Ammon's horn (tissue), 1 donor: ENCODE results near the gene PAX1.

Experiments
- DNase-seq: peaks from one replicate; pipeline ENCODE4 v3.0.0-alpha.2; 2016; ENCODE audit warnings: low spot score

PAX1 gene

DNA sequence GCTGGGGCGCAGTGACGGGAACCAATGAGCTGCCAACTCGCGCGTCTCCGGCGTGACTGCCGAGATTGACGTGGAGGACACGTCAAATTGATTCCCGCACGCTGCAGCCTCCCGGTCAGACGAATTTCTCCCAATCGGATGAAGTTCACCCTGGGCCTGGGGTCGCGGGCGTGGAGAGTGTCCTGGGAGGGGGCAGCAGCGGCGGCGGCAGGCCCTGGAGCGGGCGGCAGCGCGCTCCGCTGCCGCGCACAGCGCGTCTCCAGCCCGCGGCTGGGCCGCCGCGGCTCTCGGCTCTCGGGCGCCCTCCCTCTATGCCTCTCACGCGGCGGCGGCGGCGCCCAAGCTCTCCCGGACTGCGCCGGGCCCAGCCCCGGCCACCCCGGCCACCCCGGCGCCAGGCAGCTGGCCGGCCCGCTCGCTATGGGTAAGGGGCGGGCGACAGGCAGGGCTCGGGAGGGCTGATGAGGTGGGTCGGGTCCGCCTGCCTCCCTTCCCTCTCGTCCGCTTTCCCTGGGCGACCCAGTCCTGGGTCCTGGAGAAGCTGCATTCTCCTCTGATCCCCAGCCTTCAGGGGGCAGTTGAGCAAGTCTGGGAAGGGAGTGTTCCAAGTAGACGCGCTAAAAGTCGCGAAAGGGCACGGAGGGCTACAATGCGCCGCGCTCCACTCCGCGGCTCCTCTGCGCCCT lies at the start of gene PAX1:
TSS of gene PAX1 (plus strand) at position 90 of the 686 bp plus-strand sequence. CDS start at position 139, 49 bp downstream.
- no peak for DNase-seq

DNA sequence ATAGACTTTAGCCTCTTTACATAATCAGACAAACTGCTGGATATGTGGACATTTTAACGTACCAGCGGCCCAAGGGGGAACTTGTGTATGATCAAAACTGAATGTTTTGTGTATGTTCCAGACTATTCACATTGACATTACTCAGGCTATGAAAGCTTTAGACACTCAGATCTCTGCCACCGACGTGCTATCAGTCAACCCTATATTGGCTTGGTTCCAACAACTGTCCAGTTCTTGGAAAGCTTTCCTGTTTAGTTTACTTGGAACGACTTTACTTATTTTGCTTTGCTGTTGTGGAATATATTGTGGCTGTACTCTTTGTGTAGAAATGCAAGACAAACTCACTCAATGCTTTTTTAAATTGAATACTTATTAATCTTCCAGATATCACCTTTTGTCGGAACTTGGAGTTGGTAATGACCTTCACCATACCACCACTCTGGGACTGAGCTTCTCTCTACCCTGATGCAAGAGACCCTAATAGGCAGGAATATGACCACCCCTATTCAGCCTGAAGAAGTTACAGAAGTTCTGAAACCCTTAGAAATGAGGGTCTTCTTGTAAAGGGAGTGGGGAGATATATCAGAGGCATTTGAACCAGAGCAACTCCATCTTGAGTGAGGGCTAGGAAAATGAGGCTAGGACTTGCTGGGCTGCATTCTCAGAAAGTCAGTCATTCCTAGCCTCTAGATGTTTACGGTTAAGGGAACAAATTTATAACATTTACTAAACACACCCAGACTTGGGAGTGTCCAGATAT lies 49.0 kb upstream of the PAX1 start:
- no peak for DNase-seq

DNA sequence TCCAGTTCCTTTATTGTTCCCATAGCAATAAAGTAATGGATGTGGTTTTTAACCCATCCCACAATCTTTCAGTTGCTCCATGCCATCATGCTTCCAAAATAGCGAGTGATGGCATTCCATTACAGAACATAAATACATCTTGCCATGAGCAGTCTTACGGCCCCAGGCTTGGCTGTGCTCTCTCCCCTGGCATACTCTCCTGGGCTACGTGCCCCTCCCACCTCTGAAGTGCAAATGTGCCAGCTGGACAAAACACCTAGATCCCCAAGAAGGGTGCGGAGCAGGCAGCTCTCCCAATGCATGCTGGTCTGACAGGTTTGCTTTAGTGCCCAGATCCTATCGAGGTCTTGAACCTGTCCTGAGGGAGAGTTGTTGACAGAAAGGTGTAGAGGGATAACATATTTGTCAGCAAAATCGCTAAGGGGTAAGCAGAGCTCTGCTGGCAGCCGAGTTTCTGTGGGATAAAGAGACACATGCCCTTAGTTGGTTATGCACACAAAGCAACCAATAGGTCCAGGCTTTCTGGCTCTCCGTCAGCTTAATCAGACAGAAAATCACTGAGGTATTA lies 43.9 kb upstream of the PAX1 start:
- DNase-seq: no peak

DNA sequence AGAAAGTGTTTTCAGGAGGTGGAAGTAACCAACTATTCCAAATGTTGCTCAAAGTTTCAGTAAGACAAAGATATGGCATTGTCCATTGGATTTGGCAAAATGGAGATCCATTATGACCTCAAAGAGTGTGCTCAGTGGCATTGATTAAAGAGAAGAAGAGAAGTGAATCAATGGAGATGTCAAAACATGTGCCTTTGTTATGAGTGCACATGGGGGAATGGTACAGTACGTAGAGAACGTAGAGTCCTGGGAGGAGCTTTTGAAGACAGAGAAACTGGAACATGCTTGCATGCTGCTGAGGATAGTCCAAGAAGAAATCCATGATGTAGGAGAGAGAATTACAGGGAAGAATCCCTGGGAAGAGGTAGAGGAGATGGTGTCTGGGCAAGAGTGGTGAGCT lies 42.0 kb upstream of the PAX1 start:
- DNase-seq: no peak

DNA sequence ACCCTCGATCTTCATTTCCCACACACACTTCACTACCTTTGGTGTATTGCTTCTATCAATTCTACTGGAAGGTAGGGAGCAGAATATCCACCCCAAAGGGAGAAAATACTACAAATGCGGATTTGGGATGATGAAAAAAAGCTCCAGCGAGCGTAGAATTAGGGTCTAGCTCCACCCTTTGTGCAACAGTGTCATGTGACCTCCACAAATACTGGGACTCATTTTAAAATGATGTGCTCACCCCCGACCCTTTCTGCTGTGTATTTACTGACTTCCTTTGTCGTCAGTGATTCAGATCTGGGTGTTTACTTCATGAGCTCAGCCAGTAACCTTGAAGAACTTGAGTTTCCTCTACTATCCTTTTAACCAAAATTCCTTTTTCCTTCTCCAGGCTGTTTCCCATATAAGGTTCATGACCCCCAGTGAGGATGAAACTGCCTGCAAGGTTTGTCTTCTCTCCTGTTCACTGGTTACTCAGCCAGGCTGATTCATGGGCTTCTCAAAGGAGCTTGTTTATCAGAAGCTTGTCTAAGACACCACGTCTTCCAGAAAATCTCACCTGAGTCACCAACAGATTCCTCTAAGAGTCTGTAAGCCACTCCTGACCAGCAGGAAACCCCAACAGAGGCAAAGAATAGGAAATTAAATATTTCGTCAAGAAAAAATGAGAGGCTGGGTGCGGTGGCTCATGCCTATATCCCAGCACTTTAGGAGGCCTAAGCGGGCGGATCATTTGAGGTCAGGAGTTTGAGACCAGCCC lies 39.6 kb upstream of the PAX1 start:
- DNase-seq: no peak

DNA sequence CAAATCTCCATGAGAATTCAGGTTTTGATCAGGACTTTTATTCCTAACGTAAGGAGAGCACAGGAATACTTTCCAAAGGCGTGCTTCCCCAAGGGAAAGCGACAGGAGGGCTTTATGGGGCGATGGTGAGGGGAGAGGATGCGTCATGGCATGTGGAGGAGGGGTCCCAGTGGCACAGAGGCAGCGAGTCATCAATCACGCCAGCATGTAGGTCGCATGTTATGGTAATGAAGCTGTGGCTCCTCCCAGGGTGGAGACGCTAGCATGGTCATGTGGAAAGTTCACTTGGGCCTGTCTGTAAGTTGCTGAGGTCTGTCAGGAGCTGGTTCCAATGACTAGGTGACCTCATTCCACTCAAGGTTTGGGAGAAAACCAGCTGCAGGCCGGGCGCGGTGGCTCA lies 35.3 kb upstream of the PAX1 start:
- no peak for DNase-seq

DNA sequence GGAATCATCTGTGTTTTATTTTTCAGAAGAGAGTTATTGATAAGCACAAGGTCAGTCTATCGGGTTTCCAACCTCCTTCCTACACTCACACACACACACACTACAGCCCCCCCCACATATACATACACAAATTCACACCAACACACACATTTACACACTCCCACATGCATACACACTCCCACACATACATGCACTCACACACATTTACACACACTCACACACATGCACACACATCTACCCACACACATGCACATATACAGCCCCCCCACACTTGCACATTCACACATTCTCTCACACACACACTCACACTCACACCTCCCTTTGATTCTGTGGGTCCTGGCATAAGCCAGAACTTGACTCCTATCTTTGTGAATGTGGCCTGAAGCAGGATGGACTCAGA lies 34.5 kb upstream of the PAX1 start:
- DNase-seq: no peak

DNA sequence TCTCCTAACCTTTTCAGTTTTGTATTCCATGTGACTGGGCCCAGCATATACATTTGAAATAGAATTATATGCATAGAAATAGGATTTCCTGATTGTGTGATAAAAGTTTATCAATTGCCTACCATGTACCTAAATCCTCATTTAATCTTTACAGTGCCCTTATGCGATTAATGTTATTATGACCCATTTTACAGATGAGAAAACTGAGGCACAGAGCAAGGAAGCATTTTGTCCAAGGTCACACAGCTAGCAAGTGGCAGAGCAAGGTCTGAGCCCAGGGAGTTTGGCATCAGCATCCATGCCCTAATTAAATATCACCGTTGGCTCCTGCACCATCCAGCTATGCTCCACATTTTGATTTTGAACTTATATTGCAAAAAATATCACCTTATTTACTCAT lies 28.2 kb upstream of the PAX1 start:
- no peak for DNase-seq

DNA sequence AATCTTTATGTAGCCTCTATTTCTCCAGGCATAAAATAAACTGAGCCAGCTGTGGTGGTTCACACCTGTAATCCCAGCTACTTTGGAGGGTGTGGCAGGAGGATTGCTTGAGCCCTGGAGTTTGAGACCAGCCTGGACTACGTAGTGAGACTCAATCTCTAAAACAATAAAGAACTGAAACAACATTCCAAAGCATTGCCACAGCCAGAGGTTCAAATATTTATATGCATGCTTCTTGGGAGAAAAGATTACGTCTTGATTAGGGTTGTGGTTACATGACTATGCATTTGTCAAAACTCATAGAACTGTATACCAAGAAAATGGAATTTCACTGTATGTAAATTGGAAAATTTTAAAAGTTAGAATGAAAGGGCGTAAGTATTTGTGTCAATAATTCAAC lies 27.7 kb upstream of the PAX1 start:
- DNase-seq: no peak

DNA sequence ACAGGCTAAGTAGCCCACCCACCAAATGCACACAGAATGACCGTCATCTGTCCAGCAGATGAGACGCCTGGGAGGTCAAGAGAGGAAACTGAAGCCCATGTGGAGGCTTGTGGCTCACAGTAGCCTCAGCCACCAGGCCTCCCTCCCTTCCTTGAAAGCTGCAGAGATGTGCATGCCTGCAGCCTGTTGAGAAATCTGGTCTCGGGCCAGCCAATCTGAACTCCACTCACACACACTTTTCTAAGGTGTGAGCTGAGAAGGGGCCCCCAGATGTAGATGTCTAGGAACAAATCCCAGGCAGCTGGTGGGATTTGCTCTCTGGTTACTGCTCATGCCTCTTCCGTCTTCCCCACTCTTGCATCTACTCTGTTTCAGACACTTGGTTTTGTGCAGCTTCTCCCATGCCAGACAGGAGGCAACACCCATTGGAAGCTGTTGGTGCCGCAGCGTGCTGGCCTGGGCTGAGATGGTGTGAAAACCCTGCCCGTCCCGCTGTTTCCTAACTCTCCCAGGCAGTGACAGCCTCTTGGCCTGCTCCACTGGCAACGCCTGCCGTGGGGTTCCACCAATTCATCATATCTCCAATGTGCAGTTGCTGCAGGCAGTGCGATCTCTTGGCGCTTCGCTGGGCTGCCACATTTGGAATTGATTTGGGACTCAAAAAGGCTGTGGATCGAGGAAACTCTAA lies 24.1 kb upstream of the PAX1 start:
- peak; percentile 7 for DNase-seq

DNA sequence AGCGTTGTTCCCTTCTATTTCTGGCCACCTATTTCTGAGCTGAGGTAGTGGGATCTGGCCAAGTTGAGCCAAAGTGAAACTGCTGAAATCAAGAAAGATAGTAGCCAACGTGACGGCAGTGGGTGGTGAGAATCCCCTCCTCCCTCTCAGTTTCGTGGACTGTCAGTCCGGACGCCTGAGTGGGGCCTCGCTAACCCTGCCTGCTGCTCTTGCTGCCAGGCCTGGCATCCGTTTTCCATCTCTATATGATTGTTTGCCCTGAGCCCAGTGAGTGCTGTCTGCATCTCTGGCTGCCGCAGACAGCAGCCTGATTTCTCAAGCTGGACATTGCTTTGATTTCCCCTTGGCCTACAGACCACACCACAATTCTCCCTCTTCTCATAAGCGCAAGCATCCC lies 23.5 kb upstream of the PAX1 start:
- DNase-seq: peak; percentile 11

DNA sequence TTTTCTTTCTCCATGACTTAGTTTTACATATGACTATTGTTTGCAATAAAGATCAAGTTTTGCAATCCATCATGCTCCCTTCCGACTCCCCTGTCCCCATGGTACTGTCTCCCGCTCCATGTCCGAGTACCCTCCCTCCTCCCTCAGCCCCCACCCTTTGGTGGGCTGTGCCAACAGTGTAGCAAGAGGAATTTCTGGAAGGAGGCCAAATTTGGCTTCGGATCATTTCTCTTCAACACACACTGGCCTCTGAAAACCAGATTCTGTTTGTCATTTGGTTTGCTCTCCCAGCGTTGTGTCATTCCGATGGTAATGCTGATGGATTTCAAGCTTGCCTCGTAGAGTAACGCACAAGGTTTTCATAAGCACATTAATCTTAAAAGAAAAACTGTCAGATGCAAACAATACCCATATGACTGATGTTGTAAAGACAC lies 22.9 kb upstream of the PAX1 start:
- DNase-seq: peak; percentile 37

DNA sequence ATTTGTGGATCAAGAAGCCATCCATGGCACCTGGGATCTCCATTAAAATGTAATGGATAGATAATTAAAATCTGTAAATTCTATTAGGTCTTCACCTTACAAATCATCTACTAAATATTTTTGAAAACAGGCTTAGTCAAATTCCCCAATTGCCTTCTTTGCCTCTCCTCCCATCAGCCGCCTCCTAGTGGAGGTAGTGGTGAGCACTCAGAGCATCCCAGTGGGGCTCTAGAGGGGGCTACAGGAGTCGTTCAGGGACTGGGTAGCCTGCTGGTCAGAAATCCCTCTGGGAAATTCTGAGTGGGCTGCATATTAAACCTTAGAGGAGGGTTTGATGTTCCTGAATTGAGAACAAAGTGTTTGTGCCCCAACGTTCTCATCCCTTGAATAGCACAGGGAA lies 20.8 kb upstream of the PAX1 start:
- DNase-seq: no peak

DNA sequence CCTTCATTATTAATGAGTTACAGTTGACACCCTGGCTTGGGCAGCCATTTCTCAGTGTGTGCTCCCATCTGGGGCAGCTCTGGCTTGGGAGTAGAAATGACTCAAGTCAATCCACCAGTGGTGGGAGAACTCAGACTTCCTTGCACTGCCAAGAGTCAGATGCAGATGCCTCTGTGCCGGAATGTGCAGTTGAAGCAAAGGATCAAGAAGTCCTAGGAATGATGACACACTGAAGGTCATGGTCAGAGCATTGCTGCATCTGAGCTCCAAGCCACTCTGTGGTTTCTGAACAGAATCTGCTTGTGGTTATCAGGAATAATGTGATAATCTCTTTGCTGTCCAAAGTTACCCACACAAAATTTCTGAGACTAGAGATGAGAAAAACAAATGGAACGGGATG lies 19.5 kb upstream of the PAX1 start:
- DNase-seq: no peak

DNA sequence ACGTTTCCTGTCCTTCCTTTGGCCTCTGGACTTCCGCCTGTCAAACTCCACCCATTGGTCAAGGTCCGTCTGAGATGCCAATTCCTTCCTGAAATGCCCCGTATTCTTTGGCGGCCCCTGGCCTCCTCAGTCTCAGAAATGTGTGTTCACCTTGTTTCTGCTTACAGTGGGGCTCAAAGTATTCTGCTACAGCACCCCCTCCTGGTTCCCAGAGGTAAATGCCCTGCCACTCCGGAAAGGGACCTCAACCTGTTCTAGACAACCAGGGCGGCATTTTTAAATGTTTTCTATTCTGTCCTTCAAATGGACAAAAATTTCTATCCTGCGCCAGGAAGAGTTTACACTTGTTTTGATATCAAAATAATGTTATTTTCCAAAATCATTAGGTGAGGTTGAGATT lies 12.1 kb upstream of the PAX1 start:
- DNase-seq: no peak

DNA sequence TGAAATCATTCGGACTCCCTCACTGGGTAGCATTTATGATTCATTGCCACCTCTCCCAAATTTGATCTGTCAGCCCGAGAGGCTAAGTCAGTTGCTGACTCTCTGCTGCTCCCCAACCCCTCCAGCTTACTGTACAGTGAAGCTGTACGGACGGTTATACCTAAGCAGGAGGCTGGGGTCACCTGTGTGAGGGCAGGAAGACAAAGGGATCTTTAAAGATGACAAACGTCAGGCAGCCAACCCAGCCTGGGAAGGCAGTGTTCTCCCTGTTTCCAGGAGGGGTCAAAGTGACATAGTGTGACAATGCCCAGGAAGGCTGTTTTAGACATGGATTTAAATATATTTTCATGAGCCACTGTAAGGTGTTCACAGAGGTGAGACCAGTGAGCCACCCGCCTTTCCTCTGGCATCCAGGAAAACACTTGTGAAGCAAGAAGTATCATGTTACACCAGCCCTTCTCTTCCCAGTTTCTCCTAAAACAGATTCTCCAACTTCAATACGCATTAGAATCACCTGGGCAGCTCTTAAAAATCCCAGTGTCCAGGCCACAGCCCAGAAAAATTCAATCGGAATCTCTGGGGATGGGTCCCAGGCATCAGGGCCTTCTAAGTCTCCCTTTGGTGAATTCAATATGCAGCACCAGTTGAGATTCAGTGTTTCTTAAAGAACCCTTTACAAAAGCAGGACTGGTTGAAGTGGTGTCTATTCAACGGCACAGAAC lies 6.8 kb upstream of the PAX1 start:
- DNase-seq: no peak

DNA sequence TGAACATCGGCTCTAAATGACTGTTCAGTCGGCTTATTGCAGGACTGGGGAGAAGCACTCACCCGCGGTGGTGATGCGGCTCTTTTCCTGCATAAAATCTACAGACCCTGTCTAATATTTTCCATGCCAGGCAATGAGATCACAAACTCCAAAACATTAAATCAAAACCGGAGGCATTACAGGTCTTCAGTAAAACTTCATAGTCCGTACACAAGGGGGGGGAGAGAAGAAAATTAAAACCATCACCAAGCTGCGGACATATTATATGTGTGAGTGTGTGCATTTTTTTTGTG lies 6.3 kb upstream of the PAX1 start:
- no peak for DNase-seq

DNA sequence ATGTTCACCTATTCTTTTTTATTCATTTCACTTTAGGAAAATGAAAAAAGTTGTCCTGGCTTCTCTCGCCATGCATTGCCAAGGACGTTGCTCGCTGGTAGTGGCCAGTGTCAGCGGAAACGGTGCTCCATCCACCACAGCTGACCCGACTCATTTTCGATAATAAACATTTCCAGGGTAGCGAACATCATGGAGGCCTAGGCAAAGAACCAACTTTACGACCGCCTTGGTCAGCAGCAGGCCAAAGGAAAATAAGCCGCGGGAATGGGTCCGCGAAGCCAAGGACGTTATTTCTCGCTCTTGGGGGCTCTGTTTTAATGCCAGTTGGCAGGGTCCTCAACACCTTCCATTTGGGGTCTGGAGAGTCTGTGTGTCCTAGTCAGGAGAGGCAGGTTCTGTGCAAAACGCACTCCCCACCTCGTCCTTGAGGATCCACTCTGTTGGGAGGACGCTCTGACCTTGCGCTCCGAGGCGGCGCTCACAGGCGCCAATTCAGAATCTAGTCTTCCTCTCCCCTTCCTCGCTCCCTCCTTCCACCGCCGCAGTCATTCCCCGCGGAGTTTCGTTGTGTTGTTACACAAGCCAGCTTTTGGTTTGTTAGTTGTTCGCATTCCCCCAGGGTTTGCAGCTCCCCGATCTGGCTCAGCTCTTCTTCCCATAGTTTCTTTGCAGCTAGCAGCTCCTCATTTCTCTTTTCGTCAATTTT lies 4.1 kb upstream of the PAX1 start:
- no peak for DNase-seq

DNA sequence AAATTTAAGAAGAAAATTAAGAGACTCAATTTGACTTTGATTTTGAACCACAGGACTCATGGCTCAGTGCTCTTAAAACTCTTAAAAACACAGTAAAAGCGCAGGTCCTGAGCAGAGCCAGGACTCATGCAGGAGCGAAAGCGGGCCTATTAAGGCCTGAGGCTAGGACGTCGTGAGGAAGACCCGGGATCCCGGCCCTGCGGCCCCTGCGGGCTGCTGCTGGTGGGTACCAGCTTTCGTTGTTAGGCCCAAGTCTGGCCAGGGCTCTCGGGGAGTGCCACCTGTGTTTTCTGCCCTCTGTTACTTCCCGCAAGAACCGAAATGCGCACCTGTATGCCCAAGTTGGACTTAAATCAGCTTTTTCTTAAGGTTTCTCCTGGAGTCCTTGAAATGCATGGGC lies 3.4 kb upstream of the PAX1 start:
- DNase-seq: no peak

DNA sequence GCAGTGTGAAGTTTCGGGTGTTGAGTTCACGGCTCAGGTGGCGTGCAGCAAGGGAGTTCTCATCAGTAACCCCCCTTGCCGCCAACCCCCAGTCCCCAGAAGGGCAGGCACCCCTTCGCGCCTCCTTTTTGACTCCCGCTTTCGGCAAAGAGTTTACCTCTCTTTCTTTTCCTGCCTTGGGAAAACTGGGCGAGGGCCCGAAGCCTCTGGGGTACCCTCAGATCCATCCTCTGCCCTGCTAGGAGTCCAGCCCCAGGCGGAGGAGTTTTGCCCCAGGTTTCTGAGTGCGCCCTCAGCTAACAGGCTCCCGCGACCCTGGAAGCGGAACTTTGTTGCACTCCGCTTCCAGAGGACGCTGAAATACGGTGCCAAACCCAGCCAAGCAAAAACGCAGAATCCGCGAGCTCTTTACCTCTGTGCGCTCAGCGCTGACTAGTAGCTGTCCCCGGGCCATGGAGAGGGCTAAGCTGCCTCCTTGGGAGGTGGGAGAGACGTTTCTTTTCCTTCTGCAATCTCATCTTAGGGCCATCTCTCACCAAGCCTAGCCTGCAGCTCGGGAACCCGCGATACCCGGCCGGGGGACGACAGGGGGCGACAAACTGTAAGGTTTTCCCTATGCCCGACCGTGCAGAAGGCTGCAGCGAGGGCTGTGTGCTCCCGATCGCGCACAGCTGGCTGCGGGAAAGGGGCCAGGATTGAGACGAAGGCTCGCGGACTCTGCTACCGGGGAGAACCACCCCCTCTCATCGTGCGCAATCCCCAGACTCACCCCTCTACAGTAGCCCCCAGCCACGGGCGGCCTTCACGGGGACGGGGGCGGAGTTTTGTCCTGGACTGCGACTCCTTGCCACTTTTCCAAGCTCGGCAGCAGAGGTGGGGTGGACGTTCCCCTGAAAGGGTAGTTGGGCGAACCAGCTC lies 2.7 kb upstream of the PAX1 start:
- peak; percentile 56 for DNase-seq
